ENCODE data around the gene RPTOR.

DNA sequence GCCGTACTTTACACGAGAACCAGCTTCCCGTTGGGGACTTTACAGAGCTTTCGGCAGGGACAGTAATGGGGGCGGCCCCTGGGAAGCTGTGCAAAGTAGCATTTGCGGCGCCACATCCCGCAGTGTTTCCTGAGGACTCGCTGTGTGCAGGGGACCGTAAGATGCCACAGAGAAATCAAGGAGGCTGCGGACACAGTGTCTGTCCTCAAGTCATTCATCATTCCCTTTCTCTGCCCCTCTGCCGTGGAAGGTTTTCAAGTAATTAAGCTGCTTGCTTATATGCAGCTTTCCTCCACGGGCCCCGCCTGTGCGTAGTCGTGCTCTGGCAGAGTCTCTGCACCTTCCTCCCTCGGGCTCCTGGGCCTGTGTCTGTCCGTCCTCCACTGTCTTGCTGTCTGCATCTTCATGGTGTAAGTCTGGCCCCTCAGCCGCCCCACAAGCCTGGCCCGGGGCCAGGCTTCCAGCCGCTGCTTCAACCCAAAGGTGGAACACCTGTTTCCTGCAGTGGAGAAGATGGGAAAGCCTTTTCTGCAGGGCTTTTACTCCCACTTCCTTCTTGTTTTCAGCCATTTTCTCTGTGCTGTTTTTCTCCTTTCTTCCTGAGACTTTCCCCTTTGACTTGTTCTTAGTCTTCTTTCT, 230.1 kb downstream of the RPTOR start:
- TF ChIP-seq POLR2A (IDR thresholded peaks at IDR 0.05; ENCODE audit: low read depth, low read length) (no peak), TAF1 (IDR thresholded peaks at IDR 0.05; ENCODE audit: low read depth, low read length) (no peak)

All from GM12891 (cell line).